Measurements from ENCODE around the gene COL1A1.

Gene COL1A1

DNA sequence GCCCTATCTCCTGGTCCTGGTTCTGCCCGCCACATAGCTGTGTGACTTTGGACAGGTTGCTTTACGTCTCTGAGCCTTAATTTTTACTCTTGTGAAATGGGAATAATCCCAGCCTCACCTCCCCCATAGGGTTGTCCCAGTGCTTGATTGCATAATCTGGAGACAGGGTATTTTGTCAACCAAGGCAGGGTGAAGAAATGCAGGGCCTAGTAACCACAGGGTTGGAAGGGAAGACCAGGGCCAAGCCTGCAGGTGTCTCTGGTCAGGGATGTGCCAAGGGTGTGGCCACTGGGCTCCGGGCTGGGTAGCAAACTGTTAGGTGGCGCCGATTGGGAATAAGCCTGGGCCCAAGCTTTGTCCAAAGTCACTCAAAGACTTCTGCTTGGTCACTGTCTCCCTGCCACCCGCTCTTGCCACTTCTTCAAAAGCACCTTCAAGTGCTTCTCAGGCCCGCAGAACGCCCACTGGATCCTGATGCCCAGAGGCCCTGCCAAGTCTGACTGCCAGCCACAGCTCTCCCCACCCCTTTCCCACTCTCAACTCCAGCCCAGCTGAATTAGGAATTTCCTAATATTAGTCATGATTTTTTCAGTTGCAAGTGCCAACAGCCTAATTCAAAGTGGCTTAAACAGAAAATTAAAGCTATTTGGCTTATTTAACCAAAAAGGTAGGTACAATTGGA is 20.6 kb upstream of the COL1A1 start:
- H3K9ac ChIP-seq (ENCODE audit: low read length): no peak overlapping the region
- no peak overlapping the region for H3K4me3 ChIP-seq (ENCODE audit: low read depth, low read length)
- no peaks in the 10 kb centered on the region for H3K36me3 ChIP-seq (ENCODE audit: control insufficient read depth, insufficient read depth, low read length)
- H3K27me3 ChIP-seq (ENCODE audit: control insufficient read depth, insufficient read depth, low read length): no peaks in the 10 kb centered on the region
- peaks cover 26% of the 10 kb centered on the region for H3K4me1 ChIP-seq (ENCODE audit: control insufficient read depth, insufficient read depth, low read length)
- no peak overlapping the region for H3K27ac ChIP-seq (ENCODE audit: low read depth, low read length)
- peaks cover 25% of the 10 kb centered on the region for H3K9me3 ChIP-seq (ENCODE audit: control insufficient read depth, insufficient read depth, low read depth, low read length)

DNA sequence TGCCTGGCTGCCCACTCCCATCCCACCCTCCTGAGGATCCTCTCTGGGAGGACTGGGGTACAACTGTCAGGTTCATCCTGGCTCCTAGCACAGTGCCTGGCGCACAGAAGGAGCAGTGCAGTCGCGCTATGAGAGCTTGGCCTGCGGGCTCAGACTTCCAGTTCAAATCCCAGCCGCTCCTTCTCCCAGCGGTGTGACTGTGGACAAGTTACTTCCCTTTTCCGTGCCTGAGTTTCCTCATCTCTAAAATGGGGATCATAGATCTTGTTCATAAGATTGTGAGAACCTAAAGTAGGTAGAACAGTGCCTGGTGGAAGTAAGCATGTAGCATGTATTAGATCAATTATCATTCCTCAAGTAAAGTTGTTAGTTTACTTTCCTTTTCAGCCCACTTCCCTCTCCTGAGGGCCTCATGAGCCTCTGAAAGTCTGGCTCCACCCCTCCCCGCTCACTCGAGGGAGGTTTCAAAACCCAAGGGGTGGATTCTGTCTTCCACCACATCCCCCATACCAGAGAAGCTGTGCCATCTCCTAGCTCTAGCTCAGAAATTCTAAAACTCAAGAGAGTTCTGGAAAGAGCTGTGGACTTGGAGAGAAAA is 19.9 kb upstream of the COL1A1 start:
- no peaks in the 10 kb centered on the region for H3K27me3 ChIP-seq (ENCODE audit: control insufficient read depth, insufficient read depth, low read length)
- H3K4me3 ChIP-seq (ENCODE audit: low read depth, low read length): no peak overlapping the region
- no peak overlapping the region for H3K9ac ChIP-seq (ENCODE audit: low read length)
- peaks cover 18% of the 10 kb centered on the region for H3K9me3 ChIP-seq (ENCODE audit: control insufficient read depth, insufficient read depth, low read depth, low read length)
- H3K27ac ChIP-seq (ENCODE audit: low read depth, low read length): no peak overlapping the region
- no peaks in the 10 kb centered on the region for H3K36me3 ChIP-seq (ENCODE audit: control insufficient read depth, insufficient read depth, low read length)
- H3K4me1 ChIP-seq (ENCODE audit: control insufficient read depth, insufficient read depth, low read length): peaks cover 26% of the 10 kb centered on the region

DNA sequence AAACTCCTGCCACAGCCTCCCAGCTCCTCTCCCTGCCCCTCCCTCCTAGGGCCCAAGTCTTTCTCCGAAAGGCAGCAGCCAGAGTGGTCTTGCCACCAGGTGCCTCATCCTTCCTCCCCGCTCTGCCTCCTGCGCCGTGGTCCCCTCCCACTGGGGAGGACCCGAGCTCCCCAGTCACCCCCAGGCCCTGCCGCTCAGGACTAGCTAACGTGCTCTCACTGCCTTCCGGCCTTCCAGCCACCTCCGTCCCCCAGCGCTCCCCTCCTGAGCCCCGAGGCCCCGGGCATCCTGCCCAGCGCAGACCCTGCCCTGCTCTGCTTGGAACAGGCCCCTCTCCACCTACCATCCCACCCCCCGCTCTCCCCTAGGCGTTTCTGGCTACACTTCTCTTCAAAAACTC is 19.4 kb upstream of the COL1A1 start:
- Histone ChIP-seq H3K9ac (ENCODE audit: low read length) (no peak overlapping the region), H3K4me3 (ENCODE audit: low read depth, low read length) (no peak overlapping the region), H3K27me3 (ENCODE audit: control insufficient read depth, insufficient read depth, low read length) (no peaks in the 10 kb centered on the region), H3K9me3 (ENCODE audit: control insufficient read depth, insufficient read depth, low read depth, low read length) (peaks cover 16% of the 10 kb centered on the region), H3K36me3 (ENCODE audit: control insufficient read depth, insufficient read depth, low read length) (no peaks in the 10 kb centered on the region), H3K27ac (ENCODE audit: low read depth, low read length) (no peak overlapping the region), H3K4me1 (ENCODE audit: control insufficient read depth, insufficient read depth, low read length) (peaks cover 26% of the 10 kb centered on the region)

DNA sequence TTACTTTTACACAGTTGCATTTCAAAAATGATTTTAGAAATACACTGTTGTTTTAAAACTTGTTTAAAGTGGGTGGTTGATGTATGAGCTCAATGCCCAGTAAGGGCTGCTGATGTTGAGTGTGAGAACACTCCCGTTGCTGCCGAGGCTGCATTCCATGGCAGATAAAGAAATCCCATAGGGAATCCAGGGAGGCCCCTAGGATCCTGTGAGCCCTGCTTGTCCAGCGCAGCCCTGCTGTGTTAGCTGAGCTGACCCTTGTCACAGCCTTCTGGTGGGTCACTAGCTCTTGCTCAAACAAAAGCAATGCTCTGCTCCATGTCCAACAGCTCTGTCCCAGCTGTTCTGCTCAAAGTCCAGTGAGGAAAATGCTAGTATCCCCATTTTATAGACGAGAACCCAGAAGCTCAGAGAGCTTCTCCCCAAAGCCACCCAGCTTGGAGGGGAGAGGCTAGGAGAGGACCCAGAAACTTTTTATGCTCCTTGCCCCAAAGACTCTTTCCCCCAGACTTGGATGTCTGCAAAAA is 18.6 kb upstream of the COL1A1 start:
- Histone ChIP-seq H3K36me3 (ENCODE audit: control insufficient read depth, insufficient read depth, low read length) (no peaks in the 10 kb centered on the region), H3K27me3 (ENCODE audit: control insufficient read depth, insufficient read depth, low read length) (no peaks in the 10 kb centered on the region), H3K4me3 (ENCODE audit: low read depth, low read length) (no peak overlapping the region), H3K9ac (ENCODE audit: low read length) (no peak overlapping the region), H3K4me1 (ENCODE audit: control insufficient read depth, insufficient read depth, low read length) (peaks cover 26% of the 10 kb centered on the region), H3K9me3 (ENCODE audit: control insufficient read depth, insufficient read depth, low read depth, low read length) (peaks cover 8% of the 10 kb centered on the region), H3K27ac (ENCODE audit: low read depth, low read length) (no peak overlapping the region)

DNA sequence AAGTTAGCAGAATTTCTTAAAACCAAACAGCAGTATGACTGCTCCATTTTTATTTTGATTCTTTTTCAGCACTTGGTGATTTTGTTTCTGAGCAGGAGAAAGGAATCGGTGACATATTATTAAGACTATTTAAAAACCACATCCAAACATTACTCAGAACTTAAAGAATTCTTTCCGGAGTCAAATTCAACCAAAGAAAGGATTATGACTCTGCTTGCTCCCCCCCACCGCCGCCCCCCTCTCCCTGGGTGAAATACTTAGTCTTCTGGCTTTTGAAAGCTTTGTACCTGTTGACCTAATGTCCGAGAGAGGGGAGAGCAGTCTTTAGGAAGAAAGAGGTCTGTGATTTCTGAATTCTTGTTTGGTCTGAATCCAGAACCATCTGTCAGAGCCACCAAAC is 17.9 kb upstream of the COL1A1 start:
- peaks cover 26% of the 10 kb centered on the region for H3K4me1 ChIP-seq (ENCODE audit: control insufficient read depth, insufficient read depth, low read length)
- peaks cover 1% of the 10 kb centered on the region for H3K9me3 ChIP-seq (ENCODE audit: control insufficient read depth, insufficient read depth, low read depth, low read length)
- H3K9ac ChIP-seq (ENCODE audit: low read length): no peak overlapping the region
- no peak overlapping the region for H3K27ac ChIP-seq (ENCODE audit: low read depth, low read length)
- no peak overlapping the region for H3K4me3 ChIP-seq (ENCODE audit: low read depth, low read length)
- H3K27me3 ChIP-seq (ENCODE audit: control insufficient read depth, insufficient read depth, low read length): no peaks in the 10 kb centered on the region
- H3K36me3 ChIP-seq (ENCODE audit: control insufficient read depth, insufficient read depth, low read length): no peaks in the 10 kb centered on the region

DNA sequence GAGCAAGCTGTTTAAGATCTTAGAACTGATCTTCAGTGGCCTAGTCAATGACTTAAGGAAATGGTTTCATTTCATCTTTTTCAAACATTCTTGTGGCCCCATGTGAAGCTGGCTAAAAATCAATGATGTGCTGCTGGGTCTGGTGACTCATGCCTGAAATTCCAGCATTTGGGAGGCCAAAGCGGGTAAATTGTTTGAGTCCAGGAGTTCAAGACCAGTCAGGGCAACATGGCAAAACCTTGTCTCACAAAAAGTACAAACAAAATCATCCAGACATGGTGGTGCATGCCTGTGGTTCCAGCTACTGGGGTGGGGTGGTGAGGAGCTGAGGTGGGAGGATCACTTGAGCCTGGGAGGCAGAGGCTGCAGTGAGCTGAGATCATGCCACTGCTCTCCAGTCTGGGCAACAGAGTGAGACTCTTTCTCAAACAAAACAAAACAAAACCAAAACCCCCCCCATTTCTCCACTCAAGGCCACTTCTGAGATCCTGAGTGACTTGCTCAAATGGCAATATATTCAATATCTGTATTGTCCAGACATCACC is 17.4 kb upstream of the COL1A1 start:
- Histone ChIP-seq H3K27me3 (ENCODE audit: control insufficient read depth, insufficient read depth, low read length) (no peaks in the 10 kb centered on the region), H3K36me3 (ENCODE audit: control insufficient read depth, insufficient read depth, low read length) (no peaks in the 10 kb centered on the region), H3K9me3 (ENCODE audit: control insufficient read depth, insufficient read depth, low read depth, low read length) (no peaks in the 10 kb centered on the region; the same call in 1 of the 2 replicates), H3K4me3 (ENCODE audit: low read depth, low read length) (no peak overlapping the region), H3K4me1 (ENCODE audit: control insufficient read depth, insufficient read depth, low read length) (peaks cover 26% of the 10 kb centered on the region), H3K9ac (ENCODE audit: low read length) (no peak overlapping the region), H3K27ac (ENCODE audit: low read depth, low read length) (no peak overlapping the region)

DNA sequence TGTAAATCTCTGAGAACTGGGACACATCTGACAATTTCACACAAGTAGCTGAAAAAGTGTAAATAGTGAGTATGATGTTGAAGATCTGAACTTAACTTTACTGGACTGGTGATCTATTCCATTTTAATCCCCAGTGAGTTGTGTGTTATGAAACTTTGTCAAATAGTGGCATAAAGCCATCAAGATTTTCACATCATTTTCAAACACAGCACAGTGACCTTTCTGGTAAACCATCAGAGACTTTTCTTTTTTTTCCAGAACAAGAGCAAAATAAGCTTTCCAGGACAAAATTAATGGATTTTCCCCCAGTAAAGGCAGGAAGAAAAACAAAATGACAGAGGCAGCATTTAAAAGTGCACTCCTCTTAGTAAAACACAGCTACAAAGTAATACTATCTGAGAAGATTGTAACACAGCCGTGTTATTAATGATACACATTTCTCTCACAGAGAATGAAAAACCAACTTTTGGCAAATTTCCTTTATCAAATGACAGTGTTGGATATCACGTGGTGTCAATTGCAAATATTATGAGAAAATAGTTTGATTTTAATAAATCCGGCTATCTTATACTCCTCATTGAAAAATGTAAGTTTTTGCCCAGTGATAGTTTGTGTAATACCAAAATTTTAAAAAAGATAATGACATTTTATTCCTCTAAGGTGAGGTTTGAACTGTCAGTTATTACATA is 16.8 kb upstream of the COL1A1 start:
- H3K36me3 ChIP-seq (ENCODE audit: control insufficient read depth, insufficient read depth, low read length): no peaks in the 10 kb centered on the region
- no peaks in the 10 kb centered on the region for H3K9me3 ChIP-seq (ENCODE audit: control insufficient read depth, insufficient read depth, low read depth, low read length)
- H3K4me3 ChIP-seq (ENCODE audit: low read depth, low read length): no peak overlapping the region
- H3K9ac ChIP-seq (ENCODE audit: low read length): no peak overlapping the region
- H3K27ac ChIP-seq (ENCODE audit: low read depth, low read length): no peak overlapping the region
- H3K27me3 ChIP-seq (ENCODE audit: control insufficient read depth, insufficient read depth, low read length): no peaks in the 10 kb centered on the region
- peaks cover 31% of the 10 kb centered on the region for H3K4me1 ChIP-seq (ENCODE audit: control insufficient read depth, insufficient read depth, low read length)

DNA sequence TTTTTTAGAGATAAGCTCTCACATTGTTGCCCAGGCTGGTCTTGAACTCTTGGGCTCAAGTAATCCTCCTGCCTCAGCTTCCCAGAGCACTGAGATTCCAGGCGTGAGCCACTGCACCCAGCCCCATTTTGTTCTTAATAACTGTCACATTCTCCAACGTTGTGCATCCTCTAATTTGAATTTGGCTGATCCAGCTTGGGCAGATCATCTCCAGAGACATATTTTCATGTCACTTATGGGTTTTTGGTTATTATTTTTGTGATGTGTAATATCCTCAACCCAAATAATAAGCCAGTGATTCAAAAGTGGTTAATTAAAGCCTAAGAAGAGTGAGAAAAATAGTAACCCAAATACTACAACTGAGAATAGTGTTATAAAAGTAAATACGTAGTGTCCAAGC is 16.2 kb upstream of the COL1A1 start:
- Histone ChIP-seq H3K9me3 (ENCODE audit: control insufficient read depth, insufficient read depth, low read depth, low read length) (no peaks in the 10 kb centered on the region), H3K27me3 (ENCODE audit: control insufficient read depth, insufficient read depth, low read length) (no peaks in the 10 kb centered on the region), H3K4me3 (ENCODE audit: low read depth, low read length) (no peak overlapping the region), H3K9ac (ENCODE audit: low read length) (no peak overlapping the region), H3K4me1 (ENCODE audit: control insufficient read depth, insufficient read depth, low read length) (peaks cover 37% of the 10 kb centered on the region), H3K36me3 (ENCODE audit: control insufficient read depth, insufficient read depth, low read length) (no peaks in the 10 kb centered on the region), H3K27ac (ENCODE audit: low read depth, low read length) (no peak overlapping the region)

DNA sequence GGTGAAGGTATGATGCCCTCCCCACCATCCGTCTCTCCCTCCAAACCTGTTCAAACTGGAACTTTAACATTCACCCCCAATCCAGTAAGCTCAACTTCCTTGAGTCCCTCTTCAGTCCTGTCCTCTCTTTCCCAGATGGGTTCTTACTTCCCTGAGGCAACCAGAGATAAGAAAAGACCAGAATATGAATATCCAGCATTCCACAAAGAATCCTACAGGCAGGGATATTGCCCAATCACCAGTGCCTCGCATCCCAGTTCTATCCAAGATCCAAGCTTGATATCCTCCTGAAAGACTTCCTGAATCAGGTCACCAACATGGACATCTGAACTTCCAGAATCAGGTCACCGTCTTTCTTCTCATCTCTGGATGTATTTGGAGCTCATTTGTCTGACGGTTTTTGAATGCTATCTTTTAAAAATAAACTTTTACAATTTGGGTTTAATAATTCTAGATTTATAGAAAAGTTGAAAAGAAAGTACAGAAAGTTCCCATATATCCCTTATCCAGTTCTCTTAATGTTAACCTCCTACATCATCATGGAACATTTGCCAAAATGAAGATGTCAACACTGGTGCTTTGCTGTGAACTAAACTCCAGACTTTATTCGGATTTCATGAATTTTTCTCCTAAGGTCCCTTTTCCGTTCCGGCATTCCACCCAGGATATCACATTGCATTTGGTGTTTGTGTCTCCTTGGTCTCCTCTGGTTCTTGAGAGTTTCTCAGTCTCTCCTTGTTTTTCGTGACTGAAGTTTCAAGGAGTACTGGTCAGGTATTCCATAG is 13.7 kb upstream of the COL1A1 start:
- H3K27ac ChIP-seq (ENCODE audit: low read depth, low read length): no peak overlapping the region
- H3K9me3 ChIP-seq (ENCODE audit: control insufficient read depth, insufficient read depth, low read depth, low read length): no peaks in the 10 kb centered on the region
- H3K9ac ChIP-seq (ENCODE audit: low read length): no peak overlapping the region
- peaks cover 54% of the 10 kb centered on the region for H3K4me1 ChIP-seq (ENCODE audit: control insufficient read depth, insufficient read depth, low read length)
- H3K4me3 ChIP-seq (ENCODE audit: low read depth, low read length): no peak overlapping the region
- H3K36me3 ChIP-seq (ENCODE audit: control insufficient read depth, insufficient read depth, low read length): no peaks in the 10 kb centered on the region
- no peaks in the 10 kb centered on the region for H3K27me3 ChIP-seq (ENCODE audit: control insufficient read depth, insufficient read depth, low read length)

DNA sequence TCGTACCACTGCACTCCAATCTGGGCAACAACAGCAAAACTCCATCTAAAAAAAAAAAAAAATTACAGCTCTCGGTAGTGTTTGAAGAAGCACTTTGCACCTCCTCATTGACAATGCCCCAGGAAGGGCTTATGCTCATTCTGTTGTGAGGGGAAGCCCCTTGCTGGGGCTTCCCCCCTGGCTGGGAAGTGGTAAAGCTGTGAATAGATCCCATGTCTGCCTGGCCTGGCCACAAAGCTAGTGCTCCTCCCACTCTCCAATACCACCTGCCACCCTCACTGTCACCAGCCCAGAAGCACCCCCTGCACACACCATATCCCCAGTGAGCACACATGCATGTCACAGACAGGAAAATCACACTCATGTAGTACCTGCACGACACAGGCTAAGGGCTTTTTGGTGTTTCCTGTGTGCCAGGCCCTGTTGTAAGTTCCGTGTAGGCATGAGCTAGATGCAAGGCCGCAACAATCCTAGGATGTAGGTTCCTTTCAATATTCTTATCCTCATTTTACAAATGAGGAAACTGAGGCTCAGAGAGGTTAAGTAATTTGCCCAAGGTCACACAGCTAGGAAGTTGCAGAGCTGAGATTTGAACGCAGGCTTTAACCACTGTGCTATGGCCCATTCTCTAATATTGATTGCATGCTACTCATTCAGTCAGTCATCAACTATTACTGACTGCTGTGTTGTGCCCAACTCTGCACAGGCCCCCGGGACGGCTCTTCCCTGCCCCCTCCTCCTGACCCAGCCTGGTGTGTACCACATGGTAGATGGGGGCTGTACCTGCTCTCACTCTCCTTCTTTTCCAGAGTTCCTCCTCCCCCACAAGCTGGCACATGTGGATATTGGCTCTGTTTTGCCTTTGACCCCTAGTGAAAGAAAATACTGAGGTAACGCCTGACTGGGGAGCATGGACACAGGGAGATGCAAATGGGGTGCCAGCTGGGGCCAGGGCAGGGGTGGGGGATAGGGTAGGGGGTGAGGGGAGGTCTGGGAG is 11.9 kb upstream of the COL1A1 start:
- H3K27ac ChIP-seq (ENCODE audit: low read depth, low read length): no peak overlapping the region
- no peaks in the 10 kb centered on the region for H3K36me3 ChIP-seq (ENCODE audit: control insufficient read depth, insufficient read depth, low read length)
- H3K9me3 ChIP-seq (ENCODE audit: control insufficient read depth, insufficient read depth, low read depth, low read length): no peaks in the 10 kb centered on the region
- no peak overlapping the region for H3K9ac ChIP-seq (ENCODE audit: low read length)
- peaks cover 54% of the 10 kb centered on the region for H3K4me1 ChIP-seq (ENCODE audit: control insufficient read depth, insufficient read depth, low read length)
- no peaks in the 10 kb centered on the region for H3K27me3 ChIP-seq (ENCODE audit: control insufficient read depth, insufficient read depth, low read length)
- H3K4me3 ChIP-seq (ENCODE audit: low read depth, low read length): no peak overlapping the region

Data from HUES6 (cell line).